ENCODE measurements around the gene ST3GAL3.

DNA sequence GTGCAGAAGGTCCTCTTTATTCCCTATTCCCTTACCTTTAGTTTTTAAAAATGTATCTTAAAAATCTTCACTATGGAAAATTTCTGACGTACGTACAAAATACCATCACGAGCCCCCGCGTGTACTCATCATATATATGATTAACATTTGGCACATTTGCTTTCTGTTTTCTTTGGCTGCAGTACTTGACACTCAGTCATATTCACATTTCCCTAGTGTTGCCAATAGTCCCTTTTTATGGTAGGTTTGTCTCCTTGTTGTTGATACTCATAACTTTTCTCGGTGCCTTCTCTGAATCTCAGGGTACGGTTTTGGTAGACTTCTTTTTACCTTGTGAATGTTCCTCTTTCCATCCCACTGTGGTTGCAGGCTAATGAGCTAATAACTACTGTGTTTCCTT is 34.1 kb upstream of the ST3GAL3 start:
- TF ChIP-seq HDGF (IDR thresholded peaks at IDR 0.05; ENCODE audit: borderline replicate concordance) = no peak
- TF ChIP-seq ARNT (IDR thresholded peaks at IDR 0.05) = no peak
- no peak for TF ChIP-seq FOXA1 (IDR thresholded peaks at IDR 0.05)
- TF ChIP-seq, protein P1, sequence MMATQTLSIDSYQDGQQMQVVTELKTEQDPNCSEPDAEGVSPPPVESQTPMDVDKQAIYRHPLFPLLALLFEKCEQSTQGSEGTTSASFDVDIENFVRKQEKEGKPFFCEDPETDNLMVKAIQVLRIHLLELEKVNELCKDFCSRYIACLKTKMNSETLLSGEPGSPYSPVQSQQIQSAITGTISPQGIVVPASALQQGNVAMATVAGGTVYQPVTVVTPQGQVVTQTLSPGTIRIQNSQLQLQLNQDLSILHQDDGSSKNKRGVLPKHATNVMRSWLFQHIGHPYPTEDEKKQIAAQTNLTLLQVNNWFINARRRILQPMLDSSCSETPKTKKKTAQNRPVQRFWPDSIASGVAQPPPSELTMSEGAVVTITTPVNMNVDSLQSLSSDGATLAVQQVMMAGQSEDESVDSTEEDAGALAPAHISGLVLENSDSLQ (IDR thresholded peaks at IDR 0.05) = no peak
- no peak for TF ChIP-seq SP1 (IDR thresholded peaks at IDR 0.05)
- TF ChIP-seq SUZ12 (IDR thresholded peaks at IDR 0.05) = no peak
- TF ChIP-seq NFRKB (IDR thresholded peaks at IDR 0.05) = no peak
- TF ChIP-seq CTBP1 (IDR thresholded peaks at IDR 0.05; ENCODE audit: borderline replicate concordance) = no peak
- TF ChIP-seq BHLHE40 (IDR thresholded peaks at IDR 0.05; ENCODE audit: borderline replicate concordance) = no peak
- no peak for TF ChIP-seq ZNF384 (IDR thresholded peaks at IDR 0.05)
- no peak for TF ChIP-seq FOXK2 (IDR thresholded peaks at IDR 0.05)
- no peak for TF ChIP-seq FOXM1 (IDR thresholded peaks at IDR 0.05; ENCODE audit: borderline replicate concordance)
- TF ChIP-seq L3MBTL2 (conservative IDR thresholded peaks at IDR 0.05) = no peak
- no peak for TF ChIP-seq ELF4 (IDR thresholded peaks at IDR 0.05)
